ENCODE measurements around the gene HCN3. TPM values are rescaled to one million over a fixed set of nuclear protein-coding genes. Genes with fewer than 3 reads are reported as not detected.

Gene HCN3
- polyA plus RNA-seq, 1 of the 3 experiments (the other 2 are of a cell fraction): 9.7 TPM

DNA sequence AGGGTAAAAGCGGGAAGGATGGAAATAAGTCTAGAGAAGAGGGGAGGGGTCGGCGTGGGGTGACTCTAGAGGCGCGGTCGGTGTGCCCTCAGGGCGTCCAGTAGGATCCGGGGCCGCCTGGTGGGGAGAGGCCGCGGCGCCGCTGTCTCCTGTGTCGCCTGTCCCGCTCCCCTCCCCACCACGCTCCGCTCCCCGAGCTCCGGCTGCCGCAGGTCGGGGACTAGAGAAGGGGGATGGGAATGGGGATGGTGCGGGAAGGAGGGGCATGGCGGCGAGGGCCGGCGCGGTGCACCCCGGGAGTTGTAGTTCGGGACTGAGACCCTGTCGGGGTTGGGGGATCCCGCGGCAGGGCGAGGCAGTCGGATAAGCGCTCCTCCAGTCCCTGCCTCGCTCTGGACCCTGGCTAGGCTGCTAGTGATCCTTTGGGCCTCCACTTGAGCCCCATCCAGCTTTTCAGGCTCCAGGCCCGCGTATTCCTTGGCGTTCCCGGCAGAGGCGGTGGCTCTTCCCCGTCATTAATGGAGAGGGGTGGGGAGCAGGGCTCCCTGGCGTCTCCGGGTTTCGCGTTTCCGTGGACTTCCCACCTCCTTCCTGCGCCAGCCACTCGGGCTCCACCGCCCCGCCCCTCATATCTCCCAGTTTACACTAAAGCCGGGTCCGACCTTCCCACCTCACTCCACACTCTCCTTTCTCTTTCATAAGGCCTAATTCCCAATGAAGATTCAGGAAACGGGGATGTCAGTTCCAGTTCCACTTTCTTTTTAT, 21.8 kb upstream of the HCN3 start, which contains the start of gene ENTREP3:
Gene ENTREP3, minus strand, starts transcription at position 241 of the 765 bp plus-strand sequence. CDS start 606 bp downstream, outside the sequence.
- Histone ChIP-seq H3K79me2 (ENCODE audit: insufficient read depth) (peaks cover 29% of the 10 kb centered on the region), H3K4me1 (ENCODE audit: control insufficient read depth in 1 of 2, insufficient read depth in 2 of 2, low read depth in 1 of 2, low read length in 1 of 2) (peaks cover 0 to 21% of the 10 kb centered on the region in 2 experiments; a peak in 1 of 4 replicates), H4K20me1 (ENCODE audit: insufficient read depth) (no peaks in the 10 kb centered on the region), H3K27ac (ENCODE audit: low read depth in 2 of 2, low read length in 1 of 2) (peak within 1 kb of the TSS; percentile 76 to 93), H3K27me3 (ENCODE audit: insufficient read depth) (no peaks in the 10 kb centered on the region), H3K4me2 (peak within 1 kb of the TSS; percentile 100), H3K9me3 (no peaks in the 10 kb centered on the region), H3K9ac (peak within 1 kb of the TSS; percentile 77), H3K9me2 (no peaks in the 10 kb centered on the region), H2AFZ (ENCODE audit: low read depth) (peak within 1 kb of the TSS; percentile 77), H3F3A (replicated peaks; ENCODE audit: insufficient read depth) (peaks cover 43% of the 10 kb centered on the region), H3K36me3 (replicated peaks in 1 of 2; ENCODE audit: control insufficient read depth in 1 of 2, insufficient read depth in 2 of 2, low read length in 1 of 2) (peaks cover 15 to 28% of the 10 kb centered on the region in 2 experiments), H3K4me3 (ENCODE audit: low read depth in 2 of 2, low read length in 1 of 2) (peak within 1 kb of the TSS; percentile 79 to 82)
- POLR2A ChIA-PET: interaction anchor here (0.6 to 2.4 kb wide), 5 partner anchors 10 to 48 kb away, joined by 3 to 7 read pairs (median 4); partner anchors contain the start of genes CLK2 and THBS3
- peak; percentile 97 for DNase-seq
- CTCF ChIA-PET: interaction anchor here (0.5 to 13.3 kb wide), 10 partner anchors 11 to 361 kb away, joined by 3 to 184 read pairs (median 4); partner anchors contain the start of genes CLK2, KRTCAP2, RUSC1 and TRIM46
- WGBS (ENCODE audit: low lambda C conversion rate): 5% methylated on average over 40 of the region's 54 CpGs
- no peak for TF ChIP-seq FOSL2 (IDR thresholded peaks at IDR 0.05; ENCODE audit: borderline replicate concordance, low read depth)
- TF ChIP-seq, protein P1, sequence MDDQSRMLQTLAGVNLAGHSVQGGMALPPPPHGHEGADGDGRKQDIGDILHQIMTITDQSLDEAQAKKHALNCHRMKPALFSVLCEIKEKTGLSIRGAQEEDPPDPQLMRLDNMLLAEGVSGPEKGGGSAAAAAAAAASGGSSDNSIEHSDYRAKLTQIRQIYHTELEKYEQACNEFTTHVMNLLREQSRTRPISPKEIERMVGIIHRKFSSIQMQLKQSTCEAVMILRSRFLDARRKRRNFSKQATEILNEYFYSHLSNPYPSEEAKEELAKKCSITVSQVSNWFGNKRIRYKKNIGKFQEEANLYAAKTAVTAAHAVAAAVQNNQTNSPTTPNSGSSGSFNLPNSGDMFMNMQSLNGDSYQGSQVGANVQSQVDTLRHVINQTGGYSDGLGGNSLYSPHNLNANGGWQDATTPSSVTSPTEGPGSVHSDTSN (IDR thresholded peaks at IDR 0.05): 0 out of 2 replicates have a peak, but pooled peaks have one; percentile 11
- TF ChIP-seq RFX5 (IDR thresholded peaks at IDR 0.05; ENCODE audit: low read length): 0 out of 2 replicates have a peak, but pooled peaks have one; percentile 5
- TF ChIP-seq, protein P2, sequence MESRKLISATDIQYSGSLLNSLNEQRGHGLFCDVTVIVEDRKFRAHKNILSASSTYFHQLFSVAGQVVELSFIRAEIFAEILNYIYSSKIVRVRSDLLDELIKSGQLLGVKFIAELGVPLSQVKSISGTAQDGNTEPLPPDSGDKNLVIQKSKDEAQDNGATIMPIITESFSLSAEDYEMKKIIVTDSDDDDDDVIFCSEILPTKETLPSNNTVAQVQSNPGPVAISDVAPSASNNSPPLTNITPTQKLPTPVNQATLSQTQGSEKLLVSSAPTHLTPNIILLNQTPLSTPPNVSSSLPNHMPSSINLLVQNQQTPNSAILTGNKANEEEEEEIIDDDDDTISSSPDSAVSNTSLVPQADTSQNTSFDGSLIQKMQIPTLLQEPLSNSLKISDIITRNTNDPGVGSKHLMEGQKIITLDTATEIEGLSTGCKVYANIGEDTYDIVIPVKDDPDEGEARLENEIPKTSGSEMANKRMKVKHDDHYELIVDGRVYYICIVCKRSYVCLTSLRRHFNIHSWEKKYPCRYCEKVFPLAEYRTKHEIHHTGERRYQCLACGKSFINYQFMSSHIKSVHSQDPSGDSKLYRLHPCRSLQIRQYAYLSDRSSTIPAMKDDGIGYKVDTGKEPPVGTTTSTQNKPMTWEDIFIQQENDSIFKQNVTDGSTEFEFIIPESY (IDR thresholded peaks at IDR 0.05; ENCODE audit: borderline replicate concordance, low read depth): no peak
- peak; percentile 92 for TF ChIP-seq POLR2AphosphoS5 (IDR thresholded peaks at IDR 0.05; ENCODE audit: low read depth, low read length)
- TF ChIP-seq MEF2A (IDR thresholded peaks at IDR 0.05; ENCODE audit: borderline replicate concordance, low read depth): no peak
- TF ChIP-seq RAD21 (IDR thresholded peaks at IDR 0.05; ENCODE audit: low read length): no peak
- TF ChIP-seq EZH2phosphoT487 (IDR thresholded peaks at IDR 0.05; ENCODE audit: borderline replicate concordance, low read depth): no peak
- peak; percentile 81 for TF ChIP-seq SIN3A (IDR thresholded peaks at IDR 0.05; ENCODE audit: borderline replicate concordance, low read depth, low read length)
- TF ChIP-seq ELF1 (IDR thresholded peaks at IDR 0.05): no peak
- no peak for TF ChIP-seq JUND (IDR thresholded peaks at IDR 0.05)
- TF ChIP-seq NFIC (IDR thresholded peaks at IDR 0.05; ENCODE audit: borderline replicate concordance): no peak
- TF ChIP-seq, protein P3, sequence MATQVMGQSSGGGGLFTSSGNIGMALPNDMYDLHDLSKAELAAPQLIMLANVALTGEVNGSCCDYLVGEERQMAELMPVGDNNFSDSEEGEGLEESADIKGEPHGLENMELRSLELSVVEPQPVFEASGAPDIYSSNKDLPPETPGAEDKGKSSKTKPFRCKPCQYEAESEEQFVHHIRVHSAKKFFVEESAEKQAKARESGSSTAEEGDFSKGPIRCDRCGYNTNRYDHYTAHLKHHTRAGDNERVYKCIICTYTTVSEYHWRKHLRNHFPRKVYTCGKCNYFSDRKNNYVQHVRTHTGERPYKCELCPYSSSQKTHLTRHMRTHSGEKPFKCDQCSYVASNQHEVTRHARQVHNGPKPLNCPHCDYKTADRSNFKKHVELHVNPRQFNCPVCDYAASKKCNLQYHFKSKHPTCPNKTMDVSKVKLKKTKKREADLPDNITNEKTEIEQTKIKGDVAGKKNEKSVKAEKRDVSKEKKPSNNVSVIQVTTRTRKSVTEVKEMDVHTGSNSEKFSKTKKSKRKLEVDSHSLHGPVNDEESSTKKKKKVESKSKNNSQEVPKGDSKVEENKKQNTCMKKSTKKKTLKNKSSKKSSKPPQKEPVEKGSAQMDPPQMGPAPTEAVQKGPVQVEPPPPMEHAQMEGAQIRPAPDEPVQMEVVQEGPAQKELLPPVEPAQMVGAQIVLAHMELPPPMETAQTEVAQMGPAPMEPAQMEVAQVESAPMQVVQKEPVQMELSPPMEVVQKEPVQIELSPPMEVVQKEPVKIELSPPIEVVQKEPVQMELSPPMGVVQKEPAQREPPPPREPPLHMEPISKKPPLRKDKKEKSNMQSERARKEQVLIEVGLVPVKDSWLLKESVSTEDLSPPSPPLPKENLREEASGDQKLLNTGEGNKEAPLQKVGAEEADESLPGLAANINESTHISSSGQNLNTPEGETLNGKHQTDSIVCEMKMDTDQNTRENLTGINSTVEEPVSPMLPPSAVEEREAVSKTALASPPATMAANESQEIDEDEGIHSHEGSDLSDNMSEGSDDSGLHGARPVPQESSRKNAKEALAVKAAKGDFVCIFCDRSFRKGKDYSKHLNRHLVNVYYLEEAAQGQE (IDR thresholded peaks at IDR 0.05; ENCODE audit: low read depth, low read length): peak; percentile 32; the same call in 1 of the 2 replicates
- TF ChIP-seq, protein P4, sequence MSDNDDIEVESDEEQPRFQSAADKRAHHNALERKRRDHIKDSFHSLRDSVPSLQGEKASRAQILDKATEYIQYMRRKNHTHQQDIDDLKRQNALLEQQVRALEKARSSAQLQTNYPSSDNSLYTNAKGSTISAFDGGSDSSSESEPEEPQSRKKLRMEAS (IDR thresholded peaks at IDR 0.05; ENCODE audit: low read depth): 0 out of 2 replicates have a peak, but pooled peaks have one; percentile 26
- TF ChIP-seq NRF1 (IDR thresholded peaks at IDR 0.05; ENCODE audit: low read depth, low read length): peak; percentile 34
- TF ChIP-seq TEAD4 (IDR thresholded peaks at IDR 0.05; ENCODE audit: borderline replicate concordance, insufficient read depth): no peak
- peak; percentile 87 for TF ChIP-seq YY1 (IDR thresholded peaks at IDR 0.05; ENCODE audit: low read depth)
- TF ChIP-seq RCOR1 (IDR thresholded peaks at IDR 0.05; ENCODE audit: low read length): no peak
- TF ChIP-seq GATA2 (CRISPR knock-in tag; IDR thresholded peaks at IDR 0.05): no peak
- TF ChIP-seq FOXJ3 (CRISPR knock-in tag; IDR thresholded peaks at IDR 0.05): no peak
- no peak; the same call in 1 of the 2 replicates for TF ChIP-seq SMC3 (IDR thresholded peaks at IDR 0.05; ENCODE audit: low read depth, low read length)
- TF ChIP-seq EP300 (IDR thresholded peaks at IDR 0.05; ENCODE audit: borderline replicate concordance in 1 of 2, low read depth in 1 of 2, low read length in 1 of 2): no peak
- peak; percentile 59 for TF ChIP-seq TAF1 (IDR thresholded peaks at IDR 0.05; ENCODE audit: borderline replicate concordance, low read depth, low read length)
- peak; percentile 14; the same call in 1 of the 2 replicates for TF ChIP-seq TCF12 (IDR thresholded peaks at IDR 0.05)
- peak; percentile 93 for TF ChIP-seq CHD2 (IDR thresholded peaks at IDR 0.05; ENCODE audit: low read length, partially characterized antibody)
- no peak for TF ChIP-seq FOXM1 (IDR thresholded peaks at IDR 0.05; ENCODE audit: low read depth)
- no peak for TF ChIP-seq RXRA (IDR thresholded peaks at IDR 0.05; ENCODE audit: borderline replicate concordance, low read depth)
